IgD-negative memory B cell (primary cell): ENCODE results near the gene NSDHL. TPM values are rescaled to one million over a fixed set of nuclear protein-coding genes. Genes with fewer than 3 reads are reported as not detected.

Source experiments
- H3K27ac Mint-ChIP-seq, 3 donors: one replicate each; pipeline ENCODE4 v1.8.0; 2020 to 2022; ENCODE audit warnings: mild to moderate bottlenecking in 3 of 3, mixed read lengths in 3 of 3, moderate library complexity in 1 of 3
- H3K27me3 Mint-ChIP-seq: one replicate; pipeline ENCODE4 v1.8.0; 2021; ENCODE audit warnings: mixed read lengths
- H3K36me3 Mint-ChIP-seq: one replicate; pipeline ENCODE4 v1.8.0; 2020; ENCODE audit warnings: mild to moderate bottlenecking, mixed read lengths
- H3K4me1 Mint-ChIP-seq, 3 donors: one replicate each; pipeline ENCODE4 v1.8.0; 2020 to 2022; ENCODE audit warnings: mixed read lengths in 3 of 3, mild to moderate bottlenecking in 1 of 3
- H3K4me3 Mint-ChIP-seq, 4 donors: one replicate each; pipeline ENCODE4 v1.8.0; 2020 to 2022; ENCODE audit warnings: mild to moderate bottlenecking in 4 of 4, mixed read lengths in 4 of 4, moderate library complexity in 3 of 4
- H3K9me3 Mint-ChIP-seq, 3 donors: one replicate each; pipeline ENCODE4 v1.8.0; 2020 to 2021; ENCODE audit warnings: mixed read lengths in 3 of 3, mild to moderate bottlenecking in 1 of 3
- polyA plus RNA-seq: library from polyadenylated mRNA; unstranded; fragments of 300-500 nt; fragmentation: Illumina TruSeq; gene quantifications from one replicate; pipeline ENCODE4 v1.2.3, GENCODE V29; 2021

Gene NSDHL
- polyA plus RNA-seq, 1 donor from 2014 or later = 11.7 TPM

- peaks cover 0 to 1% (median 0%) of the 10 kb centered on the region in 3 donors for H3K9me3 Mint-ChIP-seq
- peaks cover 12% of the 10 kb centered on the region for H3K36me3 Mint-ChIP-seq
- no peak overlapping the region for H3K27ac Mint-ChIP-seq
- no peaks in the 10 kb centered on the region for H3K27me3 Mint-ChIP-seq
- no peaks in the 10 kb centered on the region for H3K4me1 Mint-ChIP-seq
- no peak overlapping the region for H3K4me3 Mint-ChIP-seq
These were observed 35.5 kb downstream of the NSDHL start for GRCh38 chrX:152866386-152866785.

- peaks cover 10% of the 10 kb centered on the region for H3K36me3 Mint-ChIP-seq
- no peak overlapping the region for H3K4me3 Mint-ChIP-seq
- H3K9me3 Mint-ChIP-seq = peaks cover 0 to 1% (median 0%) of the 10 kb centered on the region in 3 donors
- H3K4me1 Mint-ChIP-seq = peaks cover 0 to 2% (median 0%) of the 10 kb centered on the region in 3 donors
- peak overlapping the region in 1 of 3 donors; percentile 32 for H3K27ac Mint-ChIP-seq
- H3K27me3 Mint-ChIP-seq = no peaks in the 10 kb centered on the region
These were observed 39.1 kb downstream of the NSDHL start for GRCh38 chrX:152869972-152870371.

GRCh38 chrX:152871260-152871659 is 40.4 kb downstream of the NSDHL start:
- Mint-ChIP-seq H3K27me3 (peaks cover 5% of the 10 kb centered on the region), H3K9me3 (peaks cover 0 to 1% (median 0%) of the 10 kb centered on the region in 3 donors), H3K36me3 (peaks cover 10% of the 10 kb centered on the region), H3K4me1 (peaks cover 0 to 2% (median 0%) of the 10 kb centered on the region in 3 donors), H3K27ac (no peak overlapping the region), H3K4me3 (peak overlapping the region in 1 of 4 donors; percentile 28)

- no peak overlapping the region for H3K4me3 Mint-ChIP-seq
- peaks cover 0 to 1% (median 0%) of the 10 kb centered on the region in 3 donors for H3K9me3 Mint-ChIP-seq
- no peak overlapping the region for H3K27ac Mint-ChIP-seq
- H3K36me3 Mint-ChIP-seq = peaks cover 10% of the 10 kb centered on the region
- peaks cover 0 to 2% (median 0%) of the 10 kb centered on the region in 3 donors for H3K4me1 Mint-ChIP-seq
- peaks cover 5% of the 10 kb centered on the region for H3K27me3 Mint-ChIP-seq
These were observed 41.7 kb downstream of the NSDHL start for GRCh38 chrX:152872522-152872921.

- no peak overlapping the region for H3K4me3 Mint-ChIP-seq
- H3K36me3 Mint-ChIP-seq = peaks cover 10% of the 10 kb centered on the region
- peaks cover 9% of the 10 kb centered on the region for H3K27me3 Mint-ChIP-seq
- H3K27ac Mint-ChIP-seq = no peak overlapping the region
- peaks cover 0 to 2% (median 0%) of the 10 kb centered on the region in 3 donors for H3K4me1 Mint-ChIP-seq
- H3K9me3 Mint-ChIP-seq = peaks cover 0 to 1% (median 0%) of the 10 kb centered on the region in 3 donors
These were observed 42.5 kb downstream of the NSDHL start for GRCh38 chrX:152873361-152873760.

- Mint-ChIP-seq H3K4me1 (peaks cover 0 to 2% (median 0%) of the 10 kb centered on the region in 3 donors), H3K36me3 (no peaks in the 10 kb centered on the region), H3K4me3 (no peak overlapping the region), H3K27me3 (peaks cover 14% of the 10 kb centered on the region), H3K9me3 (peaks cover 0 to 3% (median 0%) of the 10 kb centered on the region in 3 donors), H3K27ac (peak overlapping the region in 1 of 3 donors; percentile 57)
These were observed 46.3 kb downstream of the NSDHL start for GRCh38 chrX:152876931-152877840.

GRCh38 chrX:152878976-152879755 is 48.3 kb downstream of the NSDHL start:
- peaks cover 0 to 3% (median 0%) of the 10 kb centered on the region in 3 donors for H3K9me3 Mint-ChIP-seq
- H3K27ac Mint-ChIP-seq = no peak overlapping the region
- H3K27me3 Mint-ChIP-seq = peaks cover 14% of the 10 kb centered on the region
- peaks cover 0 to 2% (median 0%) of the 10 kb centered on the region in 3 donors for H3K4me1 Mint-ChIP-seq
- H3K36me3 Mint-ChIP-seq = no peaks in the 10 kb centered on the region
- peak overlapping the region in 1 of 4 donors; percentile 32 for H3K4me3 Mint-ChIP-seq

GRCh38 chrX:152881289-152881688 is 50.4 kb downstream of the NSDHL start:
- Mint-ChIP-seq H3K9me3 (peaks cover 0 to 3% (median 0%) of the 10 kb centered on the region in 3 donors), H3K4me1 (peaks cover 0 to 2% (median 0%) of the 10 kb centered on the region in 3 donors), H3K27ac (no peak overlapping the region), H3K36me3 (no peaks in the 10 kb centered on the region), H3K27me3 (peaks cover 11% of the 10 kb centered on the region), H3K4me3 (no peak overlapping the region)

- Mint-ChIP-seq H3K9me3 (peaks cover 0 to 3% (median 1%) of the 10 kb centered on the region in 3 donors), H3K27ac (no peak overlapping the region), H3K4me3 (no peak overlapping the region), H3K4me1 (no peaks in the 10 kb centered on the region), H3K27me3 (peaks cover 3% of the 10 kb centered on the region), H3K36me3 (no peaks in the 10 kb centered on the region)
These were observed 53.3 kb downstream of the NSDHL start for GRCh38 chrX:152884171-152884570.

GRCh38 chrX:152886716-152887115 is 55.9 kb downstream of the NSDHL start:
- no peak overlapping the region for H3K27ac Mint-ChIP-seq
- H3K4me1 Mint-ChIP-seq = no peaks in the 10 kb centered on the region
- no peaks in the 10 kb centered on the region for H3K36me3 Mint-ChIP-seq
- H3K27me3 Mint-ChIP-seq = peaks cover 9% of the 10 kb centered on the region
- peaks cover 0 to 1% (median 0%) of the 10 kb centered on the region in 3 donors for H3K9me3 Mint-ChIP-seq
- H3K4me3 Mint-ChIP-seq = no peak overlapping the region

- H3K9me3 Mint-ChIP-seq = peaks cover 0 to 1% (median 0%) of the 10 kb centered on the region in 3 donors
- H3K36me3 Mint-ChIP-seq = no peaks in the 10 kb centered on the region
- H3K4me1 Mint-ChIP-seq = peaks cover 0 to 5% (median 0%) of the 10 kb centered on the region in 3 donors
- H3K27ac Mint-ChIP-seq = no peak overlapping the region
- peaks cover 13% of the 10 kb centered on the region for H3K27me3 Mint-ChIP-seq
- no peak overlapping the region for H3K4me3 Mint-ChIP-seq
These were observed 61.6 kb downstream of the NSDHL start for GRCh38 chrX:152892499-152892898.

GRCh38 chrX:152892999-152893891 is 62.4 kb downstream of the NSDHL start:
- H3K27ac Mint-ChIP-seq = no peak overlapping the region
- peaks cover 0 to 5% (median 0%) of the 10 kb centered on the region in 3 donors for H3K4me1 Mint-ChIP-seq
- H3K9me3 Mint-ChIP-seq = peaks cover 0 to 1% (median 0%) of the 10 kb centered on the region in 3 donors
- H3K4me3 Mint-ChIP-seq = no peak overlapping the region
- H3K27me3 Mint-ChIP-seq = peaks cover 13% of the 10 kb centered on the region
- no peaks in the 10 kb centered on the region for H3K36me3 Mint-ChIP-seq

GRCh38 chrX:152893980-152894610 is 63.2 kb downstream of the NSDHL start:
- H3K4me3 Mint-ChIP-seq = no peak overlapping the region
- peaks cover 0 to 5% (median 0%) of the 10 kb centered on the region in 3 donors for H3K4me1 Mint-ChIP-seq
- H3K36me3 Mint-ChIP-seq = no peaks in the 10 kb centered on the region
- H3K27ac Mint-ChIP-seq = no peak overlapping the region
- no peaks in the 10 kb centered on the region for H3K9me3 Mint-ChIP-seq
- H3K27me3 Mint-ChIP-seq = peaks cover 17% of the 10 kb centered on the region

- Mint-ChIP-seq H3K27ac (no peak overlapping the region), H3K27me3 (peaks cover 17% of the 10 kb centered on the region), H3K4me1 (peaks cover 0 to 5% (median 0%) of the 10 kb centered on the region in 3 donors), H3K9me3 (peaks cover 0 to 2% (median 0%) of the 10 kb centered on the region in 3 donors), H3K36me3 (no peaks in the 10 kb centered on the region), H3K4me3 (no peak overlapping the region)
These were observed 64.3 kb downstream of the NSDHL start for GRCh38 chrX:152895121-152895520.
